Adrenal gland (tissue), 12 donors: ENCODE results near the gene XIST. TPM values are rescaled to one million over a fixed set of nuclear protein-coding genes. Genes with fewer than 3 reads are reported as not detected.

ENCODE experiments used
- DNase-seq, 7 donors: peaks; one replicate each; pipeline ENCODE4 v3.0.0-alpha.2; 2019 to 2020
- H3K27ac ChIP-seq, 5 donors: fragments of 200-600 bp; sonication (generic) in 4 of 5; 1 replicate in 3 of 5; 2 replicates in 2 of 5; pipeline versions ENCODE4 v1.5.1 to v1.8.0; 2016 to 2020; ENCODE audit warnings: mild to moderate bottlenecking in 1 of 5
- H3K27me3 ChIP-seq: fragments of 200-600 bp; 2 replicates; pipeline ENCODE4 v1.8.0; 2021
- H3K36me3 ChIP-seq, 2 donors: fragments of 200-600 bp; replicated peaks in 1 of 2; 1 replicate in 1 of 2; 2 replicates in 1 of 2; pipeline versions ENCODE4 v1.5.1 to v1.8.0; 2018 to 2022
- H3K4me1 ChIP-seq, 2 donors: fragments of 200-600 bp; replicated peaks in 1 of 2; 1 replicate in 1 of 2; 2 replicates in 1 of 2; pipeline versions ENCODE4 v1.5.1 to v1.8.0; 2018 to 2021
- H3K4me3 ChIP-seq, 4 donors: fragments of 200-600 bp; sonication (generic) in 3 of 4; one replicate each; pipeline ENCODE4 v1.5.1; 2016 to 2018
- H3K9me3 ChIP-seq, 3 donors: fragments of 200-600 bp; sonication (generic) in 1 of 3; replicated peaks in 1 of 3; 1 replicate in 2 of 3; 2 replicates in 1 of 3; pipeline versions ENCODE4 v1.5.1 to v1.8.0; 2016 to 2021
- POLR2A ChIP-seq, 2 donors: fragments of 450-650 bp; IDR thresholded peaks; one replicate each; pipeline ENCODE4 v1.6.1; 2017; ENCODE audit warnings: antibody characterized with exemption in 2 of 2, mild to moderate bottlenecking in 2 of 2, moderate library complexity in 1 of 2
- WGBS, 4 donors: extraction: QIAGEN DNeasy Blood & Tissue Kit in 2 of 4; methylation state at CpG; one replicate each; pipeline versions ENCODE4 v1.1.5 to v1.1.7; 2013 to 2017; 5-methylcytosine and 5-hydroxymethylcytosine counted together
- intact Hi-C, 2 donors: fragments of 100-400 bp; cut with DNase I; formaldehyde crosslinking; loops; one replicate each; pipeline versions ENCODE4 v1.14.1 to v1.15.0; 2022 to 2023
- polyA plus RNA-seq, 3 donors: library from polyadenylated mRNA; stranded (reverse); fragments of 200-250 nt in 2 of 3; fragments of 350-450 nt in 1 of 3; fragmentation: Illumina TruSeq in 1 of 3; extraction: RNeasy Lipid Tissue Mini Kit (QIAGEN cat#74804) in 1 of 3; gene quantifications; one replicate each; pipeline ENCODE4 v1.2.3, GENCODE V29; 2013 to 2014
- total RNA-seq, 9 donors: library from RNA; depleted of rRNA in 4 of 9; stranded (reverse); fragments of >200 nt in 4 of 9; fragments of 120-200 nt in 1 of 9; fragmentation: NEBNext Ultra II Directional in 1 of 9; extraction: Animal tissue kit (Norgen Biotek cat#: 25700) in 1 of 9; gene quantifications; one replicate each; pipeline versions ENCODE4 v1.1.0 to v1.2.4, GENCODE V29; 2013 to 2023
- TF ChIP-seq, protein P1 (sequence below), 6 experiments: fragments of 450-650 bp in 4 of 6; fragments of 200-600 bp in 2 of 6; sonication (generic) in 1 of 6; IDR thresholded peaks; 1 replicate in 5 of 6; 2 replicates in 1 of 6; pipeline versions ENCODE4 v1.5.1 to v1.8.0; 2016 to 2021; ENCODE audit warnings: antibody characterized with exemption in 6 of 6, mild to moderate bottlenecking in 2 of 6, moderate library complexity in 1 of 6
- donor health status: healthy with polysubstance abuse.
- donor health status: Bipolar disorder and iron deficiency.
- donor health status: DM: yes; HTN: yes; CAD: no.
- donor health status: DM: no; HTN: no; CAD: no.
- donor health status: DM: no; HTN: no; CAD: no.
- donor health status: DM: yes; HTN: yes; CAD: no.

Gene XIST
- total and polyA plus RNA-seq, 12 donors = 0.13 to 498 (median 94.8) TPM; not detected in 1

DNA sequence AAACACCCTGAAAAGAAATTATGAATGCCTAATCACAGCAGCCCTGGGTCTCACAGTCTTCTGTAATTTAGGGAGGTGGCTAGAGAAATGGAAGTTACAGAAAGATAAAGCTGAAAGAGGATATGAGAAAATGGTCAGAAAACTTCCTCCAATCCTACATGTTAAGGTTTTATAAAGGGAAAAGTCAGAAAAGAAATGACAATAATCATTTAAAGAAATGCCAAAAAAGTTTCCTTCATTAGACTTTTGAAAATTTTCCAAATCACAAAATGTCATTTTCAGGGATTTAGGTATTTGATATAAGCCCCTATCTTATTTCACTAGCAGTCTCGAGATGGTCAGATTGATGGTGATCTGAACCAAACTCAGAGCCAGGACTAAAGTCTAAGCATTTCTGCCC is 13.4 kb downstream of the XIST start:
- Histone ChIP-seq H3K4me1 (peaks cover 0 to 26% of the 10 kb centered on the region in 2 donors), H3K27ac (no peak overlapping the region), H3K4me3 (no peak overlapping the region), H3K27me3 (no peaks in the 10 kb centered on the region), H3K36me3 (no peaks in the 10 kb centered on the region), H3K9me3 (no peaks in the 10 kb centered on the region)
- DNase-seq = no peak
- 55 to 82% (median 66%) methylated on average over 1 of the region's 1 CpG for WGBS, 4 donors
- TF ChIP-seq POLR2A (IDR thresholded peaks at IDR 0.05) = no peak
- TF ChIP-seq, protein P1, sequence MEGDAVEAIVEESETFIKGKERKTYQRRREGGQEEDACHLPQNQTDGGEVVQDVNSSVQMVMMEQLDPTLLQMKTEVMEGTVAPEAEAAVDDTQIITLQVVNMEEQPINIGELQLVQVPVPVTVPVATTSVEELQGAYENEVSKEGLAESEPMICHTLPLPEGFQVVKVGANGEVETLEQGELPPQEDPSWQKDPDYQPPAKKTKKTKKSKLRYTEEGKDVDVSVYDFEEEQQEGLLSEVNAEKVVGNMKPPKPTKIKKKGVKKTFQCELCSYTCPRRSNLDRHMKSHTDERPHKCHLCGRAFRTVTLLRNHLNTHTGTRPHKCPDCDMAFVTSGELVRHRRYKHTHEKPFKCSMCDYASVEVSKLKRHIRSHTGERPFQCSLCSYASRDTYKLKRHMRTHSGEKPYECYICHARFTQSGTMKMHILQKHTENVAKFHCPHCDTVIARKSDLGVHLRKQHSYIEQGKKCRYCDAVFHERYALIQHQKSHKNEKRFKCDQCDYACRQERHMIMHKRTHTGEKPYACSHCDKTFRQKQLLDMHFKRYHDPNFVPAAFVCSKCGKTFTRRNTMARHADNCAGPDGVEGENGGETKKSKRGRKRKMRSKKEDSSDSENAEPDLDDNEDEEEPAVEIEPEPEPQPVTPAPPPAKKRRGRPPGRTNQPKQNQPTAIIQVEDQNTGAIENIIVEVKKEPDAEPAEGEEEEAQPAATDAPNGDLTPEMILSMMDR (IDR thresholded peaks at IDR 0.05) = no peak
- intact Hi-C loops = no loop called here

DNA sequence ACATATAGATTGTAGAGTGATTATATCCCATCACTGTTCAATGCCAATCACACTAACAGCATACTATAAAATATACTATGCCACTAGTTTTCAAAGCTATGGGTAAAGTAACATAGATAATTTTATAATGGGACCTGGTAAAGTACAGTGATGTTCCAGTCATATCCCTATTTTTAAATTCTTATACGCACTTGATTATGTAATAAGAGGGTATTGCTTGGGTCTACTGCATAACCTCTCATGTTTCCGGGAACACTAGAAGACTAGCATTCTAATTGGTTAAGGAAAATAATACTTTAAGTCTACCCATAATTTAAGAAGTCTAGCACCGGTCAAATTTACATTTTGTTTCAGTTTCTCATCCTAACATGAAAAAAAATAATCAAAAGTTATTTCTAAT is 14.4 kb downstream of the XIST start:
- WGBS, 4 donors = 86 to 94% (median 91%) methylated on average over 3 of the region's 3 CpGs
- no peaks in the 10 kb centered on the region for H3K9me3 ChIP-seq
- H3K4me3 ChIP-seq = no peak overlapping the region
- no peaks in the 10 kb centered on the region for H3K36me3 ChIP-seq
- no peaks in the 10 kb centered on the region for H3K27me3 ChIP-seq
- DNase-seq = no peak
- peaks cover 0 to 24% of the 10 kb centered on the region in 2 donors for H3K4me1 ChIP-seq
- no peak overlapping the region for H3K27ac ChIP-seq
- TF ChIP-seq, protein P1 (IDR thresholded peaks at IDR 0.05) = no peak
- no peak for TF ChIP-seq POLR2A (IDR thresholded peaks at IDR 0.05)
- intact Hi-C loops = no loop called here

DNA sequence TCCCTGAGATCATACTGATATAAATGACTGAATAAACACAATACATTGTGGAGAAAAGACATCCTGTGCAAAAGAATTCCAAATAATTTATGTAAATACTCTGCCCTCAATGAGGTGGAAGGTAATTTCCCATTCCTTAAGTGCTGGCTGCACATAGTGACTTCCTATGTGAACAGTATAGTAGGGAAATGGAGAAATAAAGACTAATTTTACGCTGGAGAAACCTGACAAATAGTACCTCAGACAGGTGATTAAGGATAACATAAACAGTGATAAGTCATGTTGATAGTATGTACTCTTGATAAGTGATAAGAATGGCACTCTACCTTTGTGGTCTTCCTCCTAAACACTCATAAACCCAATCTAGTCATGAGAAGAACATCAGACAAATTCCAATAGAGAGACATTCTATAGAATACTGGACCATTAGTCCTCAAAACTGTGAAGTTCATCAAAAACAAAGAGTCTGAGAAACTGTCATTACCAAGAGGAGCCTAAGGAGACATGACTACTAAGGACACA is 15.5 kb downstream of the XIST start:
- TF ChIP-seq, protein P1 (IDR thresholded peaks at IDR 0.05) = no peak
- no peak for TF ChIP-seq POLR2A (IDR thresholded peaks at IDR 0.05)
- 52 to 82% (median 68%) methylated on average over 1 of the region's 1 CpG for WGBS, 4 donors
- intact Hi-C loops = no loop called here
- no peak overlapping the region for H3K4me3 ChIP-seq
- H3K9me3 ChIP-seq = no peaks in the 10 kb centered on the region
- peaks cover 0 to 15% of the 10 kb centered on the region in 2 donors for H3K4me1 ChIP-seq
- H3K27me3 ChIP-seq = no peaks in the 10 kb centered on the region
- H3K36me3 ChIP-seq = no peaks in the 10 kb centered on the region
- no peak for DNase-seq
- H3K27ac ChIP-seq = no peak overlapping the region

DNA sequence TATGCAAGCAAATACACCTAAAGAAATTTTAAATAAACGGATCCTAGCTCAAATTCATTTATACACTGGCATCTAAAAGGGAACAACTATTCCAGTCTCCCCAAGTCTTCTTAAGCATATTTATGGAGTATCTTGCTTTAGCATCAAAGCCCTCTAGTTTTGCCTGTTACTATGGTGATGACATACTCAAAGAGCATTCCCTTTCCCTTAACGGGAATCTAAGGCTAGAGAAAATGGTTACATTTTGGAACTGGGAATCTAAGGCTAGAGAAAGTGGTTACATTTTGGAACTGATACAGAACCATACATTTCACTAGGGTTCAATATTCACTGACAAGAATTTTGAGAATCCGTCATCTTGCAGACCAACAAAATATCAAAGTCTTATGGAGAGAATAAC is 18.3 kb downstream of the XIST start:
- intact Hi-C loops = no loop called here
- DNase-seq = no peak
- 75 to 80% (median 78%) methylated on average over 3 of the region's 3 CpGs for WGBS, 4 donors
- H3K4me1 ChIP-seq = peaks cover 0 to 5% of the 10 kb centered on the region in 2 donors
- no peak overlapping the region for H3K4me3 ChIP-seq
- no peaks in the 10 kb centered on the region for H3K27me3 ChIP-seq
- no peak overlapping the region for H3K27ac ChIP-seq
- no peaks in the 10 kb centered on the region for H3K9me3 ChIP-seq
- TF ChIP-seq POLR2A (IDR thresholded peaks at IDR 0.05) = no peak
- TF ChIP-seq, protein P1 (IDR thresholded peaks at IDR 0.05) = no peak
- peaks cover 0 to 22% of the 10 kb centered on the region in 2 donors for H3K36me3 ChIP-seq
